GM10847 (cell line): Measurements from ENCODE around the gene VPREB1.

Experiments used
- POLR2A ChIP-seq: IDR thresholded peaks from 2 replicates; pipeline ENCODE4 v1.6.1; 2011; ENCODE audit not compliant: insufficient read length; ENCODE audit errors: extremely low read depth

Gene VPREB1

DNA sequence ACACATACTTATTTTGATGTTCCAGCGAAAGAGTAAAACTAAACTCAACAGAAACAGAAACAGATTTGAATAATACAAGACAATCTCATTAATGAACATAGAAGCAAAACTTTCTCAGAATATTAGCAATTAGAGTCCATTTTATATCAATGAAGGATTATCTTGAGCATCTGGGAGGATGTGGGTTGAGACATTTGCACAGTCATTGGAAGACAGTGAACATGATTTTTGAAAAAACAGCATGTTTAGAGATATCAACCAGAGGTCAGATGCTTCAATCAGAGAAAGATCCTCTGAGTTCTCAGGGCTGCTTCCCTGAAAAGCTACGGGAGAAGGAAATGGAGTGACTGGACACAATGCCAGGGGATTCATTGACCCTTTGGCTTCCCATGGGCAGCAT is 35.9 kb upstream of the VPREB1 start:
- TF ChIP-seq POLR2A, result no peak

DNA sequence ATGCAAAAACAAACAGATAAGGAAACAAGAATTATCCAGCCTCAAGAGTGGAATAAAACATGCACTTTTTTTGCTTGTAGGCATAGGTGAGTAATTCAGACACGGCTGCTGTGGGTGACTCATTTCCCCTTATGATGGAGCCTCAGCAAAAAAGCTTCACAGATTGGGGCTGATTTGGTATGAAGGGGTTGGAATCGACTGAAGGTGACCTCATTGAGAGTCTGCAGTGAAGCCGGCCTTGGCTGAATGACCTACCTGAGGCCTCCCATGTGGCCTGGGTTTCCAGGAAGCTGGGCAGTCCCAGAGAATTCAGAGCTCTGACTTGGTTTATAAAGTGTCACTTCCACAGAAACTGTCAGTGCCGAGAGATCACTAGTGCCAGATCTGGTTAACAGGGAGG is 34.2 kb upstream of the VPREB1 start:
- TF ChIP-seq POLR2A, result no peak

DNA sequence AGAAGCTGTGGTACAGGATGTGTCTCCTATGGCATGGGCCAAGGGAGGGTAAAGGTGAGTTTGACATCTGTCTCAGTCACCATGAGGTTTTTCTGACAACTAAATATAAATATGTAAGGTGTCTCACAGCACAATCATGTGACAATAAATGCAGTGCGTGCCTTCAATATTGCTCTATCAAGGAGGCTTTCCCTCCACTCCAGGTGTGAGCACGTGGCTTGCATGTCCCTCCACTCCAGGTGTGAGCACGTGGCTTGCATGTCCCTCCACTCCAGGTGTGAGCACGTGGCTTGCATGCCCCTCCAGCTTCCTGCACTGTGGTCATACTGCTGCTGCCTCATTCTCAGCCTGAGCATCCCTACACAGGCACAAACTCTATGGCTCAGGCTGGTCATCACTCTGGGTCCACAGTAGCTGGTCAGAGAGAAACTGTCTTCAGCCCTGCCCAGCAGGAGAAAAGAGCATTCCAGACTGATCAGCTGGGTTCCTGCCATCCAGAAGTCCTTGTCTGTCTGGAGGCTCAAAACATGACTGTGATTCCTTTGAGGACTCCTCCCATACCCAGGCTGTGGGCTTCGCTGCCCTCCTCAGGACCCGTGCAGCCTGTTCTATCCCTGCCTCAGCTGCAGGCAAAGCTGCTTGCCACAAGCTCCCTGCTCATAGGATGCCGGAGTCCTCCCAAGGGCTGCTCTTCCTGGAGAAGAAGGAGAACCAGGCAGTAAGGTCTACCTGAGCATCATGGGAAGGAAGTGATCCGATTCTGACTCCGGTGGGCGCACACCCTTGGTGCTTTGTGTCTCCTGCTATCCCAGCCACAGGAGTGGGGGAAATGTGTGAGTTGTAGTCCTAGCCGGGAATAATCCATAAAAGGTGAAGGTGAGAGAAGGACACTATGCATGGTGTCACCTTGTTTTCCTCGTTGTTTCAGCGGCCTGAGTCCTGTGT is 33.4 kb upstream of the VPREB1 start:
- TF ChIP-seq POLR2A, result no peak

DNA sequence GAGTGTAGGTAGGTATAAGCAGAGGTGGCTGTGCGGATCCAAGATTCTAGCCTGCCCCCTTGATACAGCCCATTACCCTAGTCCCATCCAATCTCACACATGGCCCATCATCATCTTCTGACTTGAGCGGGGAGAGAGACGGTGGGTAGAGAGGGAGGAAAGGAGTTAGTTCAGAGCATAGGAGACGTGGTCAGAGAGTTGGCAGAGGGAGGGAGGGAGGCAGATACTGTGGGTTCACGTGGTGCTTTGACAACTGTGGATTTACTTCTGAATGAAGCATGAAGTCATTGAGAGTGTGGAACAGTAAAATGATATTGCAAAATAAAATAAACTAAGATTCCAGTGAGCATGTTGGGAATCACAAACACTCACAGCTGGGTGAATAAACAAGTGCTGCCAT is 31.4 kb upstream of the VPREB1 start:
- TF ChIP-seq POLR2A, result no peak

DNA sequence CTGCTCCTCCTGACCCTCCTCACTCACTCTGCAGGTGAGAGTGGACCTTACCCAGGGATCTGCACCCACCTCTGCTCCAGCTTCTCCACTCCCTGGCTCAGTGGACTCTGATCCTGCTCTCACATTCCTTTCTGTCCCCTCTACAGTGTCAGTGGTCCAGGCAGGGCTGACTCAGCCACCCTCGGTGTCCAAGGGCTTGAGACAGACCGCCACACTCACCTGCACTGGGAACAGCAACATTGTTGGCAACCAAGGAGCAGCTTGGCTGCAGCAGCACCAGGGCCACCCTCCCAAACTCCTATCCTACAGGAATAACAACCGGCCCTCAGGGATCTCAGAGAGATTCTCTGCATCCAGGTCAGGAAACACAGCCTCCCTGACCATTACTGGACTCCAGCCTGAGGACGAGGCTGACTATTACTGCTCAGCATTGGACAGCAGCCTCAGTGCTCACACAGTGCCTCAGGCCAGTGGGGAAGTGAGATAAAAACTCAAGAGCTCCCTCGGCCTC is 29.7 kb upstream of the VPREB1 start:
- no peak for TF ChIP-seq POLR2A

DNA sequence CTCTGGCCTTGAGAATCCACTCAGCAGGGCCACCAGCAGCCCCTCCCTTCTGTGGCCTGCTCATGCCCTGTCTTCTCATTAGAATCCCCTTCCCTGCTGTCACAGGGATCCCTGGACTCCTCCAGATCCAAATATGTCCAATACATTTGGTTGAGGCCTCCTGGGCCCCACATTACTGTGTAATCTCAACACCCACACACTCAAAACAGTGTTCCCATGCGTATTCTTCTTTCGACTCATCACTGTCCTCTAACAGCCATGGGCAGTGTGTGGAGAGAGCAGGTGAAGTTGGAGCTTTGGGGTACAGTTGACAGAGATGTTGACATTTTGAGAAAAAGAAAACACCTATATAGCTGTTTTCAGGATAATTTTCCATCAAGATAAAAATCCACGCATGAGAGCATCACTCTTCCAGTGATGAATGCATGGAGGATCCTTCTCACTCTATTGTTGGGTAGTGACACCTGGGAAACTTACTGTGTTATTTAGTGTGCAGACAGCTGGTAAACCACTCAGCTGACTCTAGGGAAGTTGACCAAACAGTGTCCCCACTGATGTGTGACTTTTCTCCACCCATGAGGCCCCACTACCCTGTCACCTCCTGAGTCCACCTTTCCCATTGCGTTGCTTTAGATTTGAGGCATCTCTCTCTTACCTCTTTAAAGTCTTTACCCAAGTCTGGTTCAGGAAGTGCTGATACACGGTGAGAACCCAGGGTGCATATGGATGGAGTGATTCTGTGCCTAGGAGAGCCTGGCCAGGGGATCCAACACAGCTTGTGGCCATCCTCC is 28.7 kb upstream of the VPREB1 start:
- TF ChIP-seq POLR2A, result no peak

DNA sequence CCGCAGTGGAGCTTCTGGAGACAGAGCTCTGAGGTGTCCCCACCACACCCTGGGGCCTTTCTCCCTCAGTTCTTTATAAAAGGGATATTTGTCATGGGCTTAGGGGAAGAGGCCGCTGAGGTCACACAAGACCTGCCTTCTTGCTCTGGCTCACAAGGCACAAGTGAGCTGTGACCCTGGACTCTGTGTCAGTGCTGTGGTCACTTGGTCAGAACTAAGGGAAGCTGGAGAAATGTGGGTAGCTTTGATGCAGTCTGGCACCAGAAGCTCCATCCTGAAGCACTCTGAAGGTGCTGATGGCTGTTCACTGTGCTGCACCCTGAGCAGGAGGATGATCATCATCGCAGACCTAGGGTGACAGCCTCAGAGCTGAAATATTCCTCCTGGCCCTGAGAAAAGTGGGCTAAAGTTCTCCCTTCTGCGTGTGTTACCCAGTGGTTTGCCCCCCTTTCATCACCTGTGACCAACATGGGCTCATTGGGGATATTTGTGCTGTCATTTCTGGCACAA is 28.1 kb upstream of the VPREB1 start:
- TF ChIP-seq POLR2A, result no peak

DNA sequence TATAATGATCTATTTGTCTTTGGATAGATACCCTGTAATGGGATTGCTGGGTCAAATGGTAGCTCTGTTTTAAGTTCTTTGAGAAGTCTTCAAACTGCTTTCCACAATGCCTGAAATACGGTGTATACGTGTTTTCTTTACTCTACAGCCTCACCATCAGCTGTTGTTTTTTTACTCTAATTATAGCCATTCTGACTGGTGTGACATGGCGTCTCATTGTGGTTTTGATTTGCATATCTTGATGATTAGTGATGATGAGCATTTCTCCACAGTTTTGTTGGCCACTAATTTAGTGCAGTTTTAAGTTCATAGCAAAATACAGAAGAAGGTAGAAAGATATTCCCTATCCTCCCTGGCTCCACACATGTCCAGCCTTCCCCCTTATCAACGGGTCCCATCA is 26.3 kb upstream of the VPREB1 start:
- no peak for TF ChIP-seq POLR2A

DNA sequence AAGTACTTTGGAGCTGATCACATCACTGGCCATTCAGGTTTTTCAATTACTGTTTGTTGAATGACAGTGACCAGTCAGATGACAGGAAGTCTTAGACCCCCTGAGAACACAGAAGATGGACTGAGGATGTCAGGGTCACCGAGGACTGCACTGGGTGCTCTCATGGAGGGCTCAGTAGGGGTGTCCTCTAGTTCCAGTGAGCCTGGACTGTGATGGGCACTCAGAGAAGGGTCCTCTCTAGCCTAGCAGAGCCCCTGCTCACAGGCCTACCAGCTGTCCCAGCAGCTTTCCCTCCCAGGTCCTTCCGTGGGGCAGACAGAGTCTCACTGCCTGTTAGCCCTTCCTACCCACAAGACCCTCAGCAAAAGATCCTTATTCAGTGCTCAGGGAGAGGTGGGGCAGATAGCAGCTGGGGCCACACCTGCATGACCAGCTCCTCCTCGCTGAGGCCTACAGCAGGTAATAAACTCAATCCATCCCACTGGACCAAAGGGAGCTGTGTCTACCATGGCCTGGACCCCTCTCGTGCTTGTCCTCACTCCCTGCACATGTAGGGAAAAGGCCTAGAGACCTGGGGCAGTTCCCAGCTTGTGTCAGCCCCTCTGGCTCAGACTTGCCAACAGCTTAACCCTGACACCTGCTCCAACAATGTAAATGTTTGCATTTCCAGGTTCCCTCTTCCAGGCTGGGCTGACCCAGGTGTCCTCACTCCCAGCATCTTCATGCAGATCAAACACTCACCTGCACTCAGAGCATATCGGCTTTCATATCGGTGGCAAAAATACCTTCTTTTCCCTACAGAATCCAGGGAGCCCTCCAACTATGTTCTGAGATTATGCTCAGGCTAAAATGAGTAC is 25.2 kb upstream of the VPREB1 start:
- TF ChIP-seq POLR2A, result no peak

DNA sequence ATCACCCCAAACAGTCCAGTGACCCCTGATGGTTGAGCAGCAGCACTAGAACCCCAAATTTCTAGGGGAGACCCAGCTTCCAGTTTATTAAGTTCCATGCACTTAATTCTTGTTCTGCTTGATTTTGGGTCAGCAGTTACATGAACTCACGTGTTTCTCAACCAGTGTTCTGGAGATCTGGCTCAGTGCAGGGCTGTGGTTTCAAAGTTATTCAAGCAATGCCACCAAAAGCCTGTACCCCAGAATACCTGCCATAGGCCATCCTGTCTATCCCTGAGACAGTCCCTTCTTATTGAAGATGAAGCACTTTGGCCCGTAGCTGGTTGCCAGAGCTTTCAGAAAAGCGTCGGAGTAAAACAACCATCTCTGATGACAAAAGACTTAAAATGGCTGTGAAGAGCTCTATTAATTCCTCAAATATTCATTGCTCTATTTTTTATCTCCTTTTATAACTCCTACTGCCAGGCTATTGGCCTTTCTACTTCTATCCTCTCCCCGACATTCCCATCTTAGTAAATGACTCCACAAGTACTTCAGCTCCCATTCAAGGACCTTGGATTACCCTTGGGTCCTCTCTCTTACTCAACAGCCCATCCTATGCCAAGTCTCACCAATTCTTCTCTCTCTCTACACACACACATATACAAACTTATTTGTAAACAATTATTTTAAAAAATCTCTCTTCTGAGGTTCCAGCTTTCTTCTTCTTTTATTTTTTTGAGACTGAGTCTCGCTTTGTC is 18.0 kb upstream of the VPREB1 start:
- TF ChIP-seq POLR2A, result no peak

DNA sequence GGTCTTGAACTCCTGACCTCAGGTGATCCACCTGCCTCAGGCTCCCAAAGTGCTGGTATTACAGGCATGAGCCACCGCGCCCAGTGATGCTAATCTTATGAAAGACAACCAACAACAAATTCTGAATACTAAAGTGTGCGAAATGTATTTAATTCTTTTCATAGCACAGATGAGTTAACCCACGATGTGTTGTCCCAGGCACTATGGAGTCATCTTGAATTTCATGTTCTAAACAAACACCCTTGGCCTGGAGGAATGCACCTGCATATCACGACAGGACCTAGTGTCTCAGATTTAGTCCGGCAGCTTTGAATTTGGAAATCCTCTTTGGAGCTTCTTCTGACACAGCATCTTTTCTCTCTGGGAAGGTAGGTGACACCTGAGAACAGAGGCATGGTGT is 16.2 kb upstream of the VPREB1 start:
- no peak for TF ChIP-seq POLR2A

DNA sequence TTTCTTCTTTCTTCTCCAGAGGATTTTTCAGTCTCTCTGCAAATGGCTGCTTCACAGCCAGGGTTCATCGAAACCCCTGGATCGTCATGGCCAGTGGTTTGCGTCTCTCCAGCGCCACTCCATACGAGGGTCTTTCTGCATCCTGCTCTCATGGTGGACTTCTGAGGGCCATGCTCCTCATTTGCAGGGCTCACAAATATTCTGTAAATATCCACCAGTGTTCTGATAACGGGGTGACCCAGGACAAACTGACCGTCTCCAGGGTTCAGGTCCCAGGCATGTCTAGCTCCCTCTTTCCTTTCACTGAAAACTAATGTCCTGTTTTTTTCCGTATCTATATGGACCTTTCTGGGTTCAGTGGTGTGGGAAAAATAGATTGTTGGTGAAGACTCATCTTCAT is 15.7 kb upstream of the VPREB1 start:
- TF ChIP-seq POLR2A, result no peak

DNA sequence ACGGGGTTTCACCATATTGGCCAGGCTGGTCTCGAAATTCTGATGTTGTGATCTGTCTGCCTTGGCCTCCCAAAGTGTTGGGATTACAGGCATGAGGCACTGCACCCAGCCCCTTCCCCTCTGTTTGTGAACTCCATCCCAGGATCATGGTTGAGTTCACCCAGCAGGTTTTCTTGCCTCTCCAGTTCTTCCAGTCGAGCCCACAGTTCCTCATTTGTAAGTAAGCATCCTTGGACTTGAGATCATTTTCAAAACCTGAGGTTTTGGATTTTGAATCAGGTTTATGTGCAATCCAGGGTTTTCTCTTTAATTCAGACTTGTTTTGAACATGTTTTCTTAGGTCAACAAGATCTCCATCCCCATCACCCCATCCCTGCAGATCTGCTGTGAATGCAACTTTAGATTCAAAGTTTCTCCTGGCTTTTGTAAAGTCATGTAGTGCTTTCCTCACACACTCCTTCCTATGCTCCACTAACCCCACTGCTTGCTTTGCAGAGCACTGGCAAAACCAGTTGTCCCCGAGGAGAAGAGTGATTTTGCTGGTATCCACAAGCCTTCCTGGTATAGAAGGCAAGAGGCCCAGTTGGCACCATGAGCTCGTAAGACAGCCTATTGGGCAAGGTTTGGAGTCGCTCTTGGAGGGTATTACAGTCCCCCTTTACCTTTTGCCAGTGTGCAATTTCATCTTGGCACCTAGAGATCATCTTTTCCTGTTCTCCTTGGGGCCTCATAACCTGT is 14.7 kb upstream of the VPREB1 start:
- no peak for TF ChIP-seq POLR2A

DNA sequence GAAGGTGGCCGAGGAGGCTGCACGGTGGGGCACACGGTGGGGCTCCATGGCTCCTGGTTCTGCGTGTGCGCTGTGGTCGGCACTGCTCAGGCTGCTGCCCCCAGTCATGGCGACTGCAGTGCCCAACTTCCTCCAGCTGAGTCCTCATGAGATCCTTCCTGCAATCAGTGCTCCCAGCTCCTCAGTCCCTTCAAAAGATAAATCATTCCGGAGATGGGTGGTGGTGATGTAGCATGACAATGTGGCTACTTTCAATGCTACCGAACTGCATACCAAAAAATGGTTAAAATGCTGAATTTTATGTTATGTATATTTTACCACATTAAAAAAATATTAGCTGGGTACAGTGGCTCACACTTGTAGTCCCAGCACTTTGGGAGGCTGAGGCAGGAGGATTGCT is 14.1 kb upstream of the VPREB1 start:
- TF ChIP-seq POLR2A, result no peak

DNA sequence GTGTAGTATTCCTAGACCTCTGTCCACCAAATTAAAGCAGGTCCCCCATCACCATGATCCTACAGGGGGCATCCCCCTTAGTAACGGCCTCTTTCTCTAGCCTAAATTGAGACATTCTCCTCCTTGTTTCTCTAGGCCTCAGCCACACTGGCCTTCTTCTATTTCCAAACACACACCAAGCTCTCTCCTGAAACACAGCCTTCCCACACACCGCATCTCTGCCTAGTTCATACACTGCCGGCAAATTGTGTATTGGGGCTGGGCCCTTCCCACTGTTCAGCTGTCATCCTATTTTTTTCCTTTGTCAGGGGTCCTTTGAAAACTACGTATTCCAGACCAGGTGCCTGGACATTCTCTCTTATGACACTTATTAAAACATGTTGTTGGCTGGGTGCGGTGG is 11.5 kb upstream of the VPREB1 start:
- TF ChIP-seq POLR2A, result no peak
